Fibroblast of lung (primary cell): ENCODE measurements around the gene RNU1-1.
"Not testable (repeated sequence)": the region's sequence is repeated elsewhere in the genome, so short reads cannot be mapped to it uniquely, and the experiment has no call there.

Experiments used
- CTCF ChIP-seq, 2 donors: IDR thresholded peaks in 1 of 2; conservative IDR thresholded peaks in 1 of 2; 1 replicate in 1 of 2; 2 replicates in 1 of 2; pipeline ENCODE4 v1.5.1; 2011 to 2012; ENCODE audit warnings: low read length in 2 of 2, control low read depth in 1 of 2, inconsistent platforms in 1 of 2, low read depth in 1 of 2, mild to moderate bottlenecking in 1 of 2
- EZH2 ChIP-seq: IDR thresholded peaks from 2 replicates; pipeline ENCODE4 v1.5.1; 2012; ENCODE audit warnings: low read length, control low read depth, mild to moderate bottlenecking; ENCODE audit errors: missing control alignments

GRCh38 chr1:16489195-16489880 is 24.7 kb downstream of the RNU1-1 start:
- not testable (repeated sequence) for TF ChIP-seq CTCF (conservative IDR thresholded peaks at IDR 0.05 in 1 of 2, IDR thresholded peaks at IDR 0.05 in 1 of 2; ENCODE audit: low read depth in 1 of 2, low read length in 2 of 2); EZH2
